Stimulated activated CD4-positive, alpha-beta T cell treated with anti-CD3 and anti-CD28 coated beads, TNF-alpha, amount 100 ng/mL, for 4 hours (primary cell): ENCODE measurements around the gene WNT8A.
A peak's percentile ranks its signal among the peaks of the same experiment; 100 is the strongest.
"Not testable (repeated sequence)": the region's sequence is repeated elsewhere in the genome, so short reads cannot be mapped to it uniquely, and the experiment has no call there.

ENCODE experiments used
- DNase-seq, 3 experiments: peaks; one replicate each; pipeline ENCODE4 v3.0.0-alpha.2; 2020; ENCODE audit warnings: low read depth in 3 of 3

WNT8A gene

DNA sequence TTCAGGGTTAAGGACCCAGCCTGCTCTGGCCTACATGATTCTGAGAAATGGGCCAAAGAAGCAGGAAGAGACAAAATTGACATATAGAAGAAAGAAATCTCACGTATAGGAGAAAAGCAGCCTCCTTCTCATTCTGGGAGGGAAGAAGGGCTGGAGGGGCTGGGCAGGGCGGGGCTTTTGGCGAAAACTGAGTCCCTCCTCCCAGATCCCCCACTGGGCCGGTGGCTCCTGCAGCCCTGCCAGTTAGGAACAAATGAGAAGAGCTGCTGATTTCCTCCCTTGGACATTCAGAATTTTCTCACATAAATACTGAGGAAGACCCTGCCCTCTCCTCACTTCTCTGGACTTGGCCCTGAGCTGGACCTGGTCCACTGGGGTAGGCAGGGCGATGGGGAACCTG is at the start of gene WNT8A:
Gene WNT8A, plus strand, starts transcription at position 332 of the 400 bp plus-strand sequence. CDS start 95 bp downstream, outside the sequence.
- DNase-seq: no peak

- DNase-seq: peak; percentile 12 to 34 (median 32)
These were observed 48.0 kb upstream of the WNT8A start for GRCh38 chr5:138035605-138036537.

DNA sequence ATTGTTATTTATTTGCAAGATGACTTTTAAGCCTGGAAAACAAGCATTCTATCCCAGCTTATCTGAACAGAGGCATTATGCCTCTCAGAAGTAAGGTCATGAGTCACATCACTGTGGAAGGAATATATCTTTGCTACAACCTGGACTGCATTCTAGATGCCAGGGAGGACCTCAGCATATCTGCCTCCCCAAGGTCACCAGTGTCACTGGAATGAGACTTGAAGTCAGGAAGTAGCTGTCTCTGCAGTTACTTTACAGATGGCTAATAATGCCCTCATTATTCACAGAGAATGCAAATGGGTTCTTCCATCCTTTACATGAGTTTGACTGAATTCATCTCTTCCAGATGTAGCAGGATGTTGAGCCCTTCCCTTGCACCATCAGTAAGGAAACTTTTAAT is 46.6 kb upstream of the WNT8A start:
- DNase-seq: no peak

GRCh38 chr5:138037907-138038633 is 45.8 kb upstream of the WNT8A start:
- DNase-seq: no peak

- no peak for DNase-seq
These were observed 45.0 kb upstream of the WNT8A start for GRCh38 chr5:138038826-138039225.

DNA sequence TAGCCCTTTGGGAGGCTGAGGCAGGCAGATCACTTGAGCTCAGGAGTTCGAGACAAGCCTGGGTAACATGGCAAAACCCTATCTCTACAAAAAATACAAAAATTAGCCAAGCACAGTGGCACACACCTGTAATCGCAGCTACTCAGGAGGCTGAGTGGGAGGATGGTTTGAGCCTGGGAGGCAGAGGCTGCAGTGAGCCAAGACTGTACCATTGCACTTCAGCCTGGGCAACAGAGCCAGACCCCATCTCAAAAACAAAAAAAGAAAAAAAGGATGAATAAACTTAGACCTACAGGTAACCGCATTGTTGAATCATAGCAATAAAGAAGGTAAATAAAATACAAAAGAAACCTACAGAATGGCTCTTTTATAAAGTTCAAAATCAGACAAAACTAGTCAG is 38.5 kb upstream of the WNT8A start:
- not testable (repeated sequence) for DNase-seq

- DNase-seq: no peak
These were observed 32.2 kb upstream of the WNT8A start for GRCh38 chr5:138051441-138052296.

DNA sequence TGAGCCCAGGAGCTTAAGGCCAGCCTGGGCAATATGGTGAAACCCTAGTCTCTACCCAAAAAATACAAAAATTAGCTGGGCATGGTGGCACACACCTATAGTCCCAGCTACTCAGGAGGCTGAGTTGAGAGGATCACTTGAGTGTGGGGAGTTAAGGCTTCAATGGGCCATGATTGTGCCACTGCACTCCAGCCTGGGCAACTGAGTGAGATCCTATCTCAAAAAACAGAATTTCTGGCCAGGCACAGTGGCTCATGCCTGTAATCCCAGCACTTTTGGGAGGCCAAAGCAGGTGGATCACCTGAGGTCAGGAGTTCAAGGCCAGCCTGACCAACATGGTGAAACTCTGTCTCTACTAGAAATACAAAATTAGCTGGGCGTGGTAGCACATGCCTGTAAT is 31.1 kb upstream of the WNT8A start:
- DNase-seq: not testable (repeated sequence)

DNA sequence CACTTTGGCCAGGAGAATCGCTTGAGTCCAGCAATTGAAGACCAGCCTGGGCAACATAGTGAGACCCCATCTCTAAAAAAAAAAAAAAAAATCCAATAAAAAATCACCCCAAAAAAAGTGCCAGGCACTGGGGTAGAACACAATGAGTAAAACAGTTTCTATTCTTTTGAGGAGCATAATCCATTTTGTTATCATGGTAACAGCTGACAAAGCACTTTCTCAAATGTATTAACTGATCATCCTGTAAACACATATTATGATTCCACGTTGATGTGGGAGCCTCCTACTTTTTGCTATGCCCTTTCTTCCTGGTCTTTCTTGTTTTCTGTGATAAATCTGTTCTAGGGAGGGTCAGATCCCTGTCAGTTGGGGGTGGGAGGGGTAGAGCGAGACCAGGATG is 30.3 kb upstream of the WNT8A start:
- DNase-seq: no peak

GRCh38 chr5:138054206-138054605 is 29.6 kb upstream of the WNT8A start:
- DNase-seq: no peak

DNA sequence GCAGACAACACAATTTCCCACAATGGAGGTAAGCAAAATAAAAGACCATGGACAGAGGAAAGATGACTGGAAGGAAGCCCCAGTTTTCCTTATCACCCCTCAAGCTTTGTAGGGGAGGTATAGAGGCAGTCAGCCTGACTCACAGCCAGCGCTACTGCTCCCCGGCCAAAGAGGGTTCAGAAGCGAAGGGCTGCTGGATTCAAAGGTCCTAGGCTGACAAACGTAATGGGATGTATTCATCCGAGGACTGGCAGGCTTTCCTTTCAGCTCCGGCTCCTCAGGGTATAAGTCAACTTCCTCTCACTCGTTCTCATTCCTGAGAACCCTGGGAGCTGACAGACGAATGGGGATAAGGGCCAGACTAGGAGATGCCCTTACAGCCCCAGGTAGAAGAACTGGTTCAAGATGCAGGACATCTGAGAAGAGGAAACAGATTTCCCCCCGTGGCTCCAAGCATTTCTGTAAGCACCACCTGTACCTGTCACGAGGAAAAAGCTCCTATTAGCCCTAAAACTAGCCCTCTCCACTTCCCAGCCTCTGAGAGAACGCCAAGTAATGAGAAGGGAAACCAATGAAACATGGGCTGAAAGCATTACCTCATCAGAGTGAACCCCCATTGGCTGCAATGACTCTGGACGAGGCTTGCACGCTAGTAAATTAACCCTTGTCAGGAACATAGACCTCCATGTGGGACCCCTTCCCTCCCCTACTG is 28.8 kb upstream of the WNT8A start:
- no peak for DNase-seq

DNA sequence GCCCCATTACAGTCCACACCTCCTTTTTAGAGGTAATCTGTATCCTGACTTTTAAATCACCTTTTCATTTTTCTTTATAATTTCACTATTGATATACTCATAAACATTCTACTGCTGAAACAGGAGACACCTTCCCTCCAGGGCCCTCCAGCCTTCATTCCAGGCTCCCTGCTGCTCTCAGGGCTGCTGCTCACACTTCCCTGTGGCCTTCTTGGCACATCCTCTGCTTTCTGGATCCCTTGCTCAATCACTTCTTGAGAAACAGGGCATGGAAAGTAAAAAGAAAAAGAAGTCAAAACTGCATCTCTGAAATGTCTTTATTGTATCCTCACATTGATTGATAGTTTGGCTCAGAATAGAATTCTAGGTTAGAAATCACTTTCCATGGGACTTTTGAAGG is 19.3 kb upstream of the WNT8A start:
- DNase-seq: no peak

DNA sequence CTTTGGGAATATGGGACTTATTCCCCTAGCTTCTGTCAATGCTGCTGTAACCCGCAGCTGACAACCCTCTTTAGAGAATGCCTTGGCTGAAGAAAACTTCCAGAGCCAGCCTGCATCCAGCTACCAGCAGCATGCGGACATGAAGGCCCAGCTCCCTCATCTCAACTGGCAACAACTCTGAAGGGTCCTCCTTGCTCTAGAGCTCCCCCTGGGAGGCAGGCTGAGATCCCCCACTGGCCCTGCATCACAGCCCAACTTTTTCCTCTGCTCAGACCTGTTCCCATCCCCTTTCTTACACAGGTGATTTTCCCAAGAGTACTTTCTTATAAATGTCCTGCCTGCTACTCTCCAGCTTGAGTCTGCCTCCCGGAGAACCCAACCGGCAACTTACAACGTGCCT is 18.7 kb upstream of the WNT8A start:
- DNase-seq: no peak

DNA sequence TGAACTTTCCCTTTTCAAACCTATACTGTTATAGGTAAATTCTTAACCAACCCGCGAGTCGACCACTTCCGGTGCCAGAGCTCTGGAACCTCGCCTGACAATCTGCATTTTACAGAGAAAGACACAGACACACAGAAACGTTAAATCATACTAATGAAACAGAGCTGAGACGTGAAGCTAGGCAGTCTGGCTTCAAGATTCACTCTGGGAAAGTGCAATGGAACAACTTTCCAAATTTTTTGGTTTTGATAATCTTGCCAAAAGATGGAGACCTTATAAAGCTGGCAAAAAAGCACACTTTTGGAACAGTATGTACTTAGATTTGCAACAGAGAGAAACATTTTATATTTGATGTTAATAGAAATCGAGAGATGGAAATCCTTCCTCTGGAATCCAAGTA is 15.9 kb upstream of the WNT8A start:
- DNase-seq: no peak

GRCh38 chr5:138068742-138069600 is 14.9 kb upstream of the WNT8A start:
- DNase-seq: peak; percentile 54 to 61 (median 55)

- not testable (repeated sequence) for DNase-seq
These were observed 13.8 kb upstream of the WNT8A start for GRCh38 chr5:138070026-138070425.

DNA sequence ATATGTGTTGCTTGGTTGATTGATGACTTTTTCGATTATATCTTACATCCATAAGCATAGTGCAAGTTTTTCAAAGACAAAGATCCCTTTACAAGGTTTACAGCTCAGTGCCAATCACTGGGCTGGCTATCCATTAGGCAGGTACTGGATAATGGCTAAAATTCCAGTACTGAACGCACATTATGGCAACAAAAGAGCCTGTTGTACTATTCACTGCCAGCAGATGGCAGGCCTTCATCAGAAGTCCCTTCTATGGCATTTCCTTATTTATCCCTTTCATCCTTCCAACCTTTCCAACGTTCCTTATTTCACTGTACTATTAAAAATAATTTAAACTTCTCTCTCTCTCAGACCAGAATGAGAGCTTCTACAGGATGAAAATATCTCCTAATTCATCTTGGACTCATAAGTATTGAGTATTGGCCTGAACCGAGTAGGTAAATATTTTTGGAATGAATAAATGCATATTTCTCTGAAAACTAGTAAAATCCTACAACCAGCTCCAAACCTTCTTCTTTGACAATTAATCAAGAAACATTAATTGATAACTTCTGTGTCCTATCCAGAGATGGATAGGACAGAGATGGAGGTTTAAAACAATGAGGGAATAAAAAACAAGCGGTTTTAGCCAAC is 6.7 kb upstream of the WNT8A start:
- DNase-seq: peak in 2 of 3 experiments; percentile 11 to 15

- no peak for DNase-seq
These were observed 5.7 kb upstream of the WNT8A start for GRCh38 chr5:138078006-138078643.

DNA sequence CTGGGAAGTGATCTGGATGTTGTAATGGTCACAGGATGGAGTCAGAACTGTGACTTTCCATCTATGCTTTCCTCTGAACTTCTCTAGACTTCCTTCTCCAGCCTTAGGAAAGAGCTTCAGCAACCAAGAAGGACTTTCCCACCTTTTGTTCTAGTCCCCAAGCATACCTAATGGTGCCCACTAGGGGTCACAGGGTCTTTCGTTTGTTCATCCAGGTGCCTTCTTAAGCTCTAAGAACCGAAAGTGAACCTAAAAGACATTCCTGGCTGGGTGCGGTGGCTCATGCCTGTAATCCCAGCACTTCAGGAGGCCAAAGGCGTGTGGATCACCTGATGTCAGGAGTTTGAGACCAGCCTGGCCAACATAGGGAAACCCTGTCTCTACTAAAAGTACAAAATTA is 1.8 kb upstream of the WNT8A start:
- no peak for DNase-seq
